ENCODE data around the gene PRPF31. TPM values are rescaled to one million over a fixed set of nuclear protein-coding genes. Genes with fewer than 3 reads are reported as not detected.

The PRPF31 gene
- total RNA-seq, 4 donors from 2014 or later: 51.6 to 67.1 (median 53.8) TPM

- TF ChIP-seq CTCF (IDR thresholded peaks at IDR 0.05): no peak
- no peak for TF ChIP-seq POLR2A (IDR thresholded peaks at IDR 0.05)
- no peak for TF ChIP-seq POLR2AphosphoS5 (IDR thresholded peaks at IDR 0.05)
- TF ChIP-seq EP300 (IDR thresholded peaks at IDR 0.05): no peak
- WGBS, 2 donors (ENCODE audit: low coverage in 1 of 2): 34% methylated on average over 7 of the region's 31 CpGs; no CpG with 5 or more reads in 1 of the 2 donors
- peaks cover 2 to 49% (median 28%) of the 10 kb centered on the region in 3 donors for H3K4me1 ChIP-seq
- peak overlapping the region; percentile 100 for H3K4me3 ChIP-seq
- no peaks in the 10 kb centered on the region for H3K9me3 ChIP-seq
- no peak for ATAC-seq
- peaks cover 0 to 30% of the 10 kb centered on the region in 2 donors for H3K36me3 ChIP-seq
- no peaks in the 10 kb centered on the region for H3K27me3 ChIP-seq
- peak overlapping the region in 3 of 4 donors; percentile 95 to 98 (median 97) for H3K27ac ChIP-seq
Observed at GRCh38 chr19:54138489-54139256, 23.1 kb downstream of the PRPF31 start.

- no peak overlapping the region for H3K27ac ChIP-seq
- H3K27me3 ChIP-seq: no peaks in the 10 kb centered on the region
- no peak overlapping the region for H3K4me3 ChIP-seq
- WGBS, 2 donors (ENCODE audit: low coverage in 1 of 2): 80 to 85% methylated on average over 1 to 3 of the region's 3 CpGs
- peaks cover 0 to 56% of the 10 kb centered on the region in 2 donors for H3K36me3 ChIP-seq
- no peaks in the 10 kb centered on the region for H3K9me3 ChIP-seq
- no peak for ATAC-seq
- TF ChIP-seq POLR2AphosphoS5 (IDR thresholded peaks at IDR 0.05) (no peak), EP300 (IDR thresholded peaks at IDR 0.05) (no peak), CTCF (IDR thresholded peaks at IDR 0.05) (no peak), POLR2A (IDR thresholded peaks at IDR 0.05) (no peak)
- H3K4me1 ChIP-seq: peaks cover 2 to 49% (median 22%) of the 10 kb centered on the region in 3 donors
Observed at GRCh38 chr19:54141356-54141755, 25.8 kb downstream of the PRPF31 start.

GRCh38 chr19:54142166-54142780 lies 26.7 kb downstream of the PRPF31 start:
- H3K9me3 ChIP-seq: no peaks in the 10 kb centered on the region
- H3K36me3 ChIP-seq: peaks cover 0 to 66% of the 10 kb centered on the region in 2 donors
- peaks cover 2 to 54% (median 26%) of the 10 kb centered on the region in 3 donors for H3K4me1 ChIP-seq
- no peak overlapping the region for H3K27ac ChIP-seq
- no peak overlapping the region for H3K4me3 ChIP-seq
- no peaks in the 10 kb centered on the region for H3K27me3 ChIP-seq
- no peak for TF ChIP-seq EP300 (IDR thresholded peaks at IDR 0.05)
- no peak for TF ChIP-seq CTCF (IDR thresholded peaks at IDR 0.05)
- TF ChIP-seq POLR2AphosphoS5 (IDR thresholded peaks at IDR 0.05): no peak
- no peak for TF ChIP-seq POLR2A (IDR thresholded peaks at IDR 0.05)
- 67 to 83% methylated on average over 3 to 5 of the region's 7 CpGs for WGBS, 2 donors (ENCODE audit: low coverage in 1 of 2)
- no peak for ATAC-seq

GRCh38 chr19:54145541-54146158 lies 30.1 kb downstream of the PRPF31 start:
- ATAC-seq: no peak
- H3K27me3 ChIP-seq: no peaks in the 10 kb centered on the region
- 80 to 90% methylated on average over 1 to 4 of the region's 28 CpGs for WGBS, 2 donors (ENCODE audit: low coverage in 1 of 2)
- H3K9me3 ChIP-seq: no peaks in the 10 kb centered on the region
- TF ChIP-seq EP300 (IDR thresholded peaks at IDR 0.05) (no peak), POLR2A (IDR thresholded peaks at IDR 0.05) (no peak), POLR2AphosphoS5 (IDR thresholded peaks at IDR 0.05) (no peak), CTCF (IDR thresholded peaks at IDR 0.05) (no peak)
- no peak overlapping the region for H3K4me3 ChIP-seq
- peaks cover 0 to 39% (median 12%) of the 10 kb centered on the region in 3 donors for H3K4me1 ChIP-seq
- peaks cover 0 to 95% of the 10 kb centered on the region in 2 donors for H3K36me3 ChIP-seq
- no peak overlapping the region for H3K27ac ChIP-seq
